Mesendoderm (in vitro differentiated cells): Measurements from ENCODE around the gene CCT8L2.
"Not testable (repeated sequence)": the region's sequence is repeated elsewhere in the genome, so short reads cannot be mapped to it uniquely, and the experiment has no call there.

Experiments used
- DNase-seq: peaks from one replicate; pipeline ENCODE4 v3.0.0; 2013
- H2AK5ac ChIP-seq: 2 replicates; pipeline ENCODE4 v1.6.1; 2013; ENCODE audit warnings: low read length, inconsistent platforms
- H2BK120ac ChIP-seq: 2 replicates; pipeline ENCODE4 v1.6.1; 2013; ENCODE audit warnings: low read depth, mild to moderate bottlenecking, low read length, moderate library complexity, mixed read lengths
- H2BK15ac ChIP-seq: replicated peaks from 2 replicates; pipeline ENCODE4 v1.6.1; 2013; ENCODE audit warnings: low read depth, mild to moderate bottlenecking, moderate library complexity
- H2BK5ac ChIP-seq: 2 replicates; pipeline ENCODE4 v1.6.1; 2013; ENCODE audit warnings: low read length, inconsistent platforms
- H3K18ac ChIP-seq: 2 replicates; pipeline ENCODE4 v1.6.1; 2013; ENCODE audit warnings: mild to moderate bottlenecking, low read length, mixed read lengths
- H3K23ac ChIP-seq: one replicate; pipeline ENCODE4 v1.6.1; 2013; ENCODE audit warnings: low read length
- H3K27ac ChIP-seq: 2 replicates; pipeline ENCODE4 v1.5.1; 2013; ENCODE audit warnings: low read depth, mild to moderate bottlenecking, inconsistent platforms, low read length, moderate library complexity
- H3K27me3 ChIP-seq: 2 replicates; pipeline ENCODE4 v1.6.1; 2013; ENCODE audit warnings: low read length, control low read depth, mild to moderate bottlenecking, inconsistent platforms; ENCODE audit not compliant: insufficient read depth, poor library complexity
- H3K36me3 ChIP-seq: 2 replicates; pipeline ENCODE4 v1.6.1; 2013; ENCODE audit warnings: low read length, inconsistent platforms; ENCODE audit not compliant: control insufficient read depth, insufficient read depth
- H3K4ac ChIP-seq: one replicate; pipeline ENCODE4 v1.6.1; 2013; ENCODE audit warnings: low read depth, mild to moderate bottlenecking, low read length, moderate library complexity
- H3K4me1 ChIP-seq: 2 replicates; pipeline ENCODE4 v1.6.1; 2013; ENCODE audit warnings: low read depth, low read length, inconsistent platforms; ENCODE audit not compliant: control insufficient read depth
- H3K4me2 ChIP-seq: 2 replicates; pipeline ENCODE4 v1.6.1; 2013; ENCODE audit warnings: low read length
- H3K4me3 ChIP-seq: 2 replicates; pipeline ENCODE4 v1.5.1; 2013; ENCODE audit warnings: mild to moderate bottlenecking, low read length
- H3K56ac ChIP-seq: one replicate; pipeline ENCODE4 v1.6.1; 2013; ENCODE audit warnings: low read length
- H3K79me1 ChIP-seq: 2 replicates; pipeline ENCODE4 v1.6.1; 2013; ENCODE audit warnings: low read length, inconsistent platforms
- H3K79me2 ChIP-seq: 2 replicates; pipeline ENCODE4 v1.6.1; 2013; ENCODE audit warnings: mild to moderate bottlenecking, low read length; ENCODE audit not compliant: control insufficient read depth, insufficient read depth
- H3K9ac ChIP-seq: 2 replicates; pipeline ENCODE4 v1.6.1; 2013; ENCODE audit warnings: low read length, inconsistent platforms
- H4K5ac ChIP-seq: one replicate; pipeline ENCODE4 v1.6.1; 2013; ENCODE audit warnings: low read length
- H4K8ac ChIP-seq: one replicate; pipeline ENCODE4 v1.6.1; 2013; ENCODE audit warnings: low read depth, mild to moderate bottlenecking, control low read depth, low read length, moderate library complexity
- WGBS: extraction: QIAGEN DNeasy Blood & Tissue Kit; methylation state at CpG from one replicate; pipeline ENCODE4 v1.1.7; 2013; ENCODE audit warnings: low lambda C conversion rate, missing lambda C conversion rate; ENCODE audit not compliant: insufficient coverage; ENCODE audit errors: extremely low coverage; 5-methylcytosine and 5-hydroxymethylcytosine counted together

Gene CCT8L2

DNA sequence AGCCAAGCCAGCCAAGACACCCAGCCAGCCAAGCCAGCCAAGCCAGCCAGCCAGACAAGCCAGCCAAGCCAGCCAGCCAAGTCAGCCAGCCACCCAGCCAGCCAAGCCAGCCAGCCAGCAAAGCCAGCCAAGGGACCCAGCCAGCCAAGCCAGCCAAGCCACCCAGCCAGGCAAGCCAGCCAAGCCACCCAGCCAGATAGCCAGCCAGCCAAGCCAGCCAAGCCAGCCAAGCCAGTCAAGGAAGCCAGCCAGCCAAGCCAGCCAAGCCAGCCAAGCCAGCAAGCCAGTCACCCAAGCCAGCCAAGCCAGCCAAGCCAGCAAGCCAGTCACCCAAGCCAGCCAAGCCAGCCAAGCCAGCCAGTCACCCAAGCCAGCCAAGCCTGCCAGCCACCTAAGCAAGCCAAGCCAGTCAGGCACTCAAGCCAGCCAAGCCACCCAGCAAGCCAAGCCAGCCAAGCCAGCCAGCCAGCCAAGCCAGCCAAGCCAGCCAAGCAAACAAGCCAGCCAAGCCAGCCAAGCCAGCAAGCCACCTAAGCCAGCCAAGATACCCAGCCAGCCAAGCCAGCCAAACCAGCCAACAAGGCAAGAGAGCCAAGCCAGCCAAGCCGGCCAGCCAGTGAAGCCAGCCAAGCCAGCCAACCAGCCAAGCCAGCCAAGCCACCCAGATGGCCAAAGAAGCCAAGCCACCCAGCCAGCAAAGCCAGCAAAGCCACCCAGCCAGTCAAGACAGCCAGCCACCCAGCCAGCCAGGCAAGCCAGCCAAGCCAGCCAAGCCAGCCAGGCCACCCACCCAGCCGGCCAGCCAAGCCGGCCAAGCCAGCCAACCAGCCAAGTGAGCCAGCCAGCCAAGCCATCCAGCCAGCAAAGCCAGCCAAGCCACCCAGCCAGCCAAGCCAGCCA, 33.3 kb downstream of the CCT8L2 start:
- no peak overlapping the region for H3K23ac ChIP-seq
- H3K4me1 ChIP-seq: no peaks in the 10 kb centered on the region
- no peak overlapping the region for H2BK15ac ChIP-seq
- H4K5ac ChIP-seq: no peak overlapping the region
- H2AK5ac ChIP-seq: no peak overlapping the region
- H3K36me3 ChIP-seq: no peaks in the 10 kb centered on the region
- no peak overlapping the region for H3K56ac ChIP-seq
- no peak overlapping the region for H3K4ac ChIP-seq
- H3K18ac ChIP-seq: no peak overlapping the region
- H4K8ac ChIP-seq: no peak overlapping the region
- WGBS: no CpG with 5 or more reads among the region's 3 CpGs
- no peaks in the 10 kb centered on the region for H3K79me2 ChIP-seq
- H3K79me1 ChIP-seq: no peaks in the 10 kb centered on the region
- H3K4me3 ChIP-seq: no peak overlapping the region
- no peak overlapping the region for H2BK120ac ChIP-seq
- H2BK5ac ChIP-seq: no peak overlapping the region
- H3K27me3 ChIP-seq: no peaks in the 10 kb centered on the region
- H3K4me2 ChIP-seq: no peak overlapping the region
- DNase-seq: no peak
- no peak overlapping the region for H3K9ac ChIP-seq
- H3K27ac ChIP-seq: no peak overlapping the region

DNA sequence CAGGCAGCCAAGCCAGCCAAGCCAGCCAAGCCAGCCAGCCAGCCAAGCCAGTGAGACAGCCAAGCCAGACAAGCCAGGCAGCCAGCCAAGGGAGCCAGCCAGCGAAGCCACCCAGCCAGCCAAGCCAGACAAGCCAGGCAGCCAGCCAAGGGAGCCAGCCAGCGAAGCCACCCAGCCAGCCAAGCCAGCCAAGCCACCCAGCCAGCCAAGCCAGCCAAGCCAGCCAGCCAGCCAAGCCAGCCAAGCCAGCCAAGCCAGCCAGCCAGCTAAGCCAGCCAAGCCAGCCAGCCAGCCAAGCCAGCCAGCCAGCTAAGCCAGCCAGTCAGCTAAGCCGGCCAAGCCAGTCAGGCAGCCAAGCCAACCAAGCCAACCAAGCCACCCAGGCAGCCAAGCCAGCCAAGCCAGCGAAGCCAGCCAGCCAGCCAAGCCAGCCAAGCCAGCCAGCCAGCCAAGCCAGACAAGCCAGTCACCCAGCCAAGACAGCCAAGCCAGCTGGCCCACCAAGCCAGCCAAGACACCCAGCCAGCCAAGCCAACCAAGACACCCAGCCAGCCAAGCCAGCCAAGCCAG, 34.1 kb downstream of the CCT8L2 start:
- not testable (repeated sequence) for H3K79me2 ChIP-seq, H2BK5ac ChIP-seq, H3K4me1 ChIP-seq, H3K56ac ChIP-seq, H3K23ac ChIP-seq, H3K9ac ChIP-seq, H4K5ac ChIP-seq, H3K18ac ChIP-seq, DNase-seq, H3K4me2 ChIP-seq, H3K79me1 ChIP-seq, H2BK15ac ChIP-seq, H3K36me3 ChIP-seq, H2BK120ac ChIP-seq, H3K4ac ChIP-seq, H2AK5ac ChIP-seq, H3K27me3 ChIP-seq, H4K8ac ChIP-seq, H3K4me3 ChIP-seq, H3K27ac ChIP-seq
- WGBS: no CpG with 5 or more reads among the region's 4 CpGs

GRCh38 chr22:16557511-16557910, 35.1 kb downstream of the CCT8L2 start:
- not testable (repeated sequence) for H4K5ac ChIP-seq, H3K4me1 ChIP-seq, H2BK15ac ChIP-seq

DNA sequence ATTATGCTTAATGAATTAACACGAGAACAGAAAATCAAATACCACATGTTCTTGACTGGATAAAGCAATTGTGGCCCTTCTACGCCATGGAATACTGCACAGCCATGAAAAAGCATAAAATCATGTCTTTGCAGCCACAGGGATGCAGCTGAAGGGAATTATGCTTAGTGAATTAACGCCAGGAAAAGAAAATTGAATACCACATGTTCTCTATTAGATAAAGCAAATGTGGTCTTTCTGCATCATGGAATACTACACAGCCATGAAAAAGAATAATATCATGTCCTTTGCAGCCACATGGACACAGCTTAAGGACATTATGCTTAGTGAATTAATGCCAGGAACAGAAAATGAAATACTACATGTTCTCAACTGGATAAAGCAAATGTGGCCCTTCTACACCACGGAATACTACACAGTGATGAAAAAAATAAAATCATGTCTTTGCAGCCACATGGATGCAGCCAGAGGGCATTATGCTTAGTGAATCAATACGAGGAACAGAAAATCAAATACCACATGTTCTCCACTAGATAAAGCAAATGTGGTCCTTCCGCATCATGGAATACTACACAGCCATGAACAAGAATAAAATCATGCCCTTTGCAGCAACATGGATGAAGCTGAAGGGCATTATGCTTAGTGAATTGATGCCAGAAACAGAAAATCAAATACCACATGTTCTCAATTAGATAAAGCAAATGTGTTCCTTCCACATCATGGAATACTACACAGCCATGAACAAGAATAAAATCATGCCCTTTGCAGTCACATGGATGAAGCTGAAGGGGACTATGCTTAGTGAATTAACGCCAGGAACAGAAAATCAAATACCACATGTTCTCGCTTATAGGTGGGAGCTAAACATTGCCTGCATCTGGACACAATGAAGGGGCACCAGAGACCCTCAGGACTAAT, 37.3 kb downstream of the CCT8L2 start:
- not testable (repeated sequence) for H2AK5ac ChIP-seq, H3K4me2 ChIP-seq, H2BK120ac ChIP-seq, H3K18ac ChIP-seq, H3K4me1 ChIP-seq, H3K79me2 ChIP-seq, H3K27me3 ChIP-seq, H3K4ac ChIP-seq, H4K5ac ChIP-seq, H2BK5ac ChIP-seq, H3K4me3 ChIP-seq, H3K79me1 ChIP-seq, DNase-seq, H2BK15ac ChIP-seq, H3K9ac ChIP-seq, H3K56ac ChIP-seq, H4K8ac ChIP-seq, H3K27ac ChIP-seq, H3K36me3 ChIP-seq, H3K23ac ChIP-seq
- no CpG with 5 or more reads among the region's 8 CpGs for WGBS

More at GRCh38 chr22:16557511-16557910, 35.1 kb downstream of the CCT8L2 start:
- H3K27ac ChIP-seq, H3K36me3 ChIP-seq, H3K79me2 ChIP-seq, H3K4me2 ChIP-seq, H3K79me1 ChIP-seq, H3K9ac ChIP-seq, H2BK5ac ChIP-seq, H3K27me3 ChIP-seq, H4K8ac ChIP-seq, DNase-seq, H3K56ac ChIP-seq, H3K4me3 ChIP-seq, H3K4ac ChIP-seq, H3K18ac ChIP-seq, H2AK5ac ChIP-seq, H2BK120ac ChIP-seq, H3K23ac ChIP-seq: not testable (repeated sequence)
- WGBS: no CpG with 5 or more reads among the region's 13 CpGs

DNA sequence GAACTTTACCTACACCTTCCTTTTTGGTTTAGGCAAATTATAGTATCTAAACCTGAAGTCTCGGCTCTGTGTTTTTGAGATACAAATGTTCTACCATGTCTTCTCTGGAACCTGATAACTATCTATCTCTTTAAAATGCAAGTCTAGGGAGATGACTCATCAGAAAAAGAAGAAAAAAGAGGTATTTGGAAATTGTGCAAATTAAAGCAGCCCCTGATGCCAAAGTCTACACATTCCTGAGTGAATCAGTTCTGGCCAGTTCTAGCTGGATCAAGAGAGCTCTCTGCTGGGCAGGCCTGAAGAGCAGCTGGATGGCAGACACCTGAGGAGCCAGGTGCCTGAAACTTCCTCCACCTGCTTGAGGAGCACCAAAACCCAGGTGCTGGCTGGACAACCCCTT, 49.3 kb downstream of the CCT8L2 start:
- not testable (repeated sequence) for H3K4ac ChIP-seq, H4K8ac ChIP-seq, H3K56ac ChIP-seq, H3K4me1 ChIP-seq, H3K9ac ChIP-seq, H4K5ac ChIP-seq, H3K79me2 ChIP-seq, H3K36me3 ChIP-seq, H3K18ac ChIP-seq, H2AK5ac ChIP-seq, H2BK120ac ChIP-seq, H3K27ac ChIP-seq, H2BK5ac ChIP-seq, H3K4me2 ChIP-seq, H3K79me1 ChIP-seq, H3K23ac ChIP-seq, H3K27me3 ChIP-seq, H2BK15ac ChIP-seq, H3K4me3 ChIP-seq, DNase-seq
- no CpG with 5 or more reads among the region's 1 CpG for WGBS
